Fibroblast of villous mesenchyme (primary cell): ENCODE measurements around the gene SPO11. TPM values are rescaled to one million over a fixed set of nuclear protein-coding genes. Genes with fewer than 3 reads are reported as not detected.

Experiments used
- DNase-seq: peaks from one replicate; pipeline ENCODE4 v3.0.0-alpha.2; 2010; ENCODE audit warnings: low read depth
- H3K4me3 ChIP-seq: 2 replicates; pipeline ENCODE4 v1.5.1; 2011; ENCODE audit warnings: low read depth, mild to moderate bottlenecking, low read length
- total RNA-seq: library from RNA; depleted of rRNA; stranded (reverse); fragments of >200 nt; gene quantifications from 2 replicates; pipeline ENCODE4 v1.2.3, GENCODE V29; 2012
- TF ChIP-seq, protein P1 (sequence below): IDR thresholded peaks from 2 replicates; pipeline ENCODE4 v1.5.1; 2012; ENCODE audit warnings: low read depth, mild to moderate bottlenecking, low read length; ENCODE audit not compliant: insufficient read depth

Gene SPO11
- total RNA-seq, 1 donor, result not detected

DNA sequence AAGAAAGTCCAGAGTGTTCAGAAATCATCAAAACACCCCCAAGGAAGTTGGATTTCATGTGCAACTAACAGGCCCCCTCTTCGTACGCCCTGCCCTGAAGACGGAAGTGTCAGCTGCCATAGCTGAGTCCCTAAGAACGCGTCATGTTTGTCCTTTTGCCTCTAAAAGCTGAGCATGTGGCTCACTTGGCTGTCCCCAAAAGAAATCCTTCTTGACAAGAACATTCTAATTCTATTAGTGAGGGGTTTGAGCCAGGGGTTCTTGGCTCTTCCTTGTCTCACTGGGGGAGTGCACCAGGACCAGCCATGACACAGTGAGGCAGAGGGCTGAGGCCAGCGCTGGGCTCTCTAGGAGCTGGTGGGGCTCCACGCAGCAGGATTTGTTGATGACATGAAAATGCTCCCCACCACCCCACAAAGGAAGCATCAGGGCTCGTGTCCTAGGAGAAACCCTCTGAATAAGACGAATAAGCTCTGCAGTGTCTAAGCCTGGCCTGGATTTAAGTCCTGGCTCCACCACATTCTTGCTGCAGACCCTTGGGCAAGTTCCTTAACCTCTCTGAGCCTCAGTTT lies 20.0 kb upstream of the SPO11 start:
- TF ChIP-seq, protein P1, sequence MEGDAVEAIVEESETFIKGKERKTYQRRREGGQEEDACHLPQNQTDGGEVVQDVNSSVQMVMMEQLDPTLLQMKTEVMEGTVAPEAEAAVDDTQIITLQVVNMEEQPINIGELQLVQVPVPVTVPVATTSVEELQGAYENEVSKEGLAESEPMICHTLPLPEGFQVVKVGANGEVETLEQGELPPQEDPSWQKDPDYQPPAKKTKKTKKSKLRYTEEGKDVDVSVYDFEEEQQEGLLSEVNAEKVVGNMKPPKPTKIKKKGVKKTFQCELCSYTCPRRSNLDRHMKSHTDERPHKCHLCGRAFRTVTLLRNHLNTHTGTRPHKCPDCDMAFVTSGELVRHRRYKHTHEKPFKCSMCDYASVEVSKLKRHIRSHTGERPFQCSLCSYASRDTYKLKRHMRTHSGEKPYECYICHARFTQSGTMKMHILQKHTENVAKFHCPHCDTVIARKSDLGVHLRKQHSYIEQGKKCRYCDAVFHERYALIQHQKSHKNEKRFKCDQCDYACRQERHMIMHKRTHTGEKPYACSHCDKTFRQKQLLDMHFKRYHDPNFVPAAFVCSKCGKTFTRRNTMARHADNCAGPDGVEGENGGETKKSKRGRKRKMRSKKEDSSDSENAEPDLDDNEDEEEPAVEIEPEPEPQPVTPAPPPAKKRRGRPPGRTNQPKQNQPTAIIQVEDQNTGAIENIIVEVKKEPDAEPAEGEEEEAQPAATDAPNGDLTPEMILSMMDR, result no peak
- no peak overlapping the region for H3K4me3 ChIP-seq
- DNase-seq, result no peak

DNA sequence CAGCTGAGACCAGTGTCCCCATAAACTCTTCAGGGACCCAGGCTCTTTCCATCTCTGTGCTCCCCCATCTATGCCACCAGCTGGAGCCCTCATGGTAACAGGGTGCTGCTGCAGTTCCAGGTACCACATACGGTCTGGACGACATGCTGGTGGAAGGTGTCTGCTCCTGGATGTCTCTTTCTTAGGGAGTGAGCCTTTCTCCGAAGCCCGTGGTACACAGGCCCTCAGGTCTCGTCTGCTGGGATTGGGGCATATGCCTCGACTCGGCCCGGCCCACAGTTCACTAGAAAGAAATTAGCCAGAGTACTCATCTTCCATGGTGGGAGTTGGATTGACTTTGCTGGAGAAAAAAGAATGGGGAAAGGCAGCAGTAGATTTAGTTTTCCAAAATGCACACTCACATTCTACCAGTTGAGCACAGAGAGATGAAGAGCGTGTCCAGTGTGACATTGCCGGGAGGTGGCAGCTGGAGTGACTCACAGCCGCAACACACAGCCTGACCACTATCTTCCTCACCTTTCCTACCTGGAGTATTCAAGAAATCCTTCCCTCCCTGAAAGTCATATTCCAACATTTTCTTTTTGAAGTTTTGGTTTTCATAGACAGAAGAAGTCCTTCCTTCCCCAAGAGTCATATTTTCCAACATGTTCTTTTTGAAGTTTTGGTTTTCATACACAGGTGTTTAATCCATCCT lies 18.6 kb upstream of the SPO11 start:
- H3K4me3 ChIP-seq, result no peak overlapping the region
- TF ChIP-seq, protein P1, result no peak
- no peak for DNase-seq

GRCh38 chr20:57312138-57312537 lies 17.5 kb upstream of the SPO11 start:
- DNase-seq, result no peak
- H3K4me3 ChIP-seq, result no peak overlapping the region
- TF ChIP-seq, protein P1, result no peak

DNA sequence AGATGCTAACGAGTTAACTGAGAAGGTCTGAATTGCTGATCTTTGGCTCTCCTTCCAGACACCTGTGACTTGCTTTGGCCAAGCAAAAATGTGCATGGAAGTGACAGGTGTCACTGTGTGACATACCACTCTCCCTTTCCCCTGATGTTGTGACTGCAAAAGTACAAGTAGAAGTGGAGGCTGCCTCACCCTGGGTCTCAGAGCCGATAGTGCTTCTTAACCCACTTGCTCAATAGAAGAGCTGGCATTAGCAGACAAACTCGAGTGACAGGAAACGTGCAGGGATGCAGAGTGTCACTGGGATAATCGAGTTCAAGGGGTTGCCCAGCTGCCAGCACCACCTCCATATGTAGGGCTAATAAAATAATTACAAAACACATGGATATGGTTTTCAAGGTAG lies 16.4 kb upstream of the SPO11 start:
- DNase-seq, result no peak
- H3K4me3 ChIP-seq, result no peak overlapping the region
- TF ChIP-seq, protein P1, result no peak

DNA sequence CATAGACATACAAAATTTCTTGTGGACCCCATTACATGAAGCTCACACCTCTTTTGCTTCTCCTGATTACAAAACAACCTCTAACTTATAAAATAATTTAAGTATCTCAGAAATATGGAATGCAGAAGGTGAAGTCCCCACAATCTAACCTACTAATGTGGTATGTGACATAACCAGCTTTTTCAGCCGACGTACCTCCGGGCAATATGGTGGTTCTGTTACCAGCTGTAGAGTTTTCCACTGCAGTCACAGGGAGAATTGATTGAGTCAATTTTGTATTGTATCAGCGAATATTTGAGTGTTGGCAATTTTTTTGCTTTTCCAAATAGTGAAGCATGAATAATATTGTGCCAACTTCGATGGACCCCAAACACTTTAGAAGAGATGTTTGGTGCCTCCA lies 15.7 kb upstream of the SPO11 start:
- no peak for DNase-seq
- TF ChIP-seq, protein P1, result no peak
- no peak overlapping the region for H3K4me3 ChIP-seq

DNA sequence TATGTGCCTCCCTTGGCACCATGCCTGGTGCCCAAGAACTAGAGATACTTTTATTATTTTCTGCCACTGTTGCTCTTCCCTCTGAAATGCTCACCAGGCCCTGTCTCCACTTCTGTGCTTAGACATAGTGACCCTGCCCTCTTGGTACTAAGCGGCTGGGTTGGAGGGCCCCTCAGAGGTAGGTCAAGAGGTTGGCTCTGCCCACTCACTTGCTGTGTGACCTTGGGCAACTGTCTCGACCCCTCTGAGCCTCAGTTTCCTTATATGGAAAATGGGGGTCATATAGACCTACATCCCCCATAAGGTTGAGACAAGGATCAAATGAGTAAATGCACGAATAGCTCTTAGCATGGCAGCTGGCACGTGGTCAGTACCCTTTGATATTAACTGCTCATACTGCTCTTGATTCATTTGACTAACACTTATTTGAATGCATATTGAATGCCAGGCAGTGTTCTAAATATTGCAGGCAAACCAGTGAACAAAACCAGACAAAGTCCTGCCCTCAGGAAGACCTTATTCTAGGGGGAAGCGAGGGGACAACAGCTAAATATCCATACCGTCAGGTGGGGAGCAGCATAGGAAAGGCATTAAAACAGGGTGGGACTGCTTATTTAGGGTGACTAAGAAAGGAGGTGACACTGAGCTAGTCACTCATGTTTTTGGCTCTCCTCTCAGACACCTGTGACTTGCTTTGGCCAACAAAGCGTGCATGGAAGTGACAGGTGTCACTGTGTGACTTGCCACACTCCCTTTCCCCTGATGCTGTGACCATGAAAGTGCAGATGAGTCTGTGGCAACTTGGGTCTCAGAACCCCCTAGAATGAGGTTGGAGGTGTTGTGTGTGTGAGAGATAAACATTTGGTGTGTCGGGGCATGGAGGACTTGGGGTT lies 14.3 kb upstream of the SPO11 start:
- DNase-seq, result no peak
- TF ChIP-seq, protein P1, result no peak
- no peak overlapping the region for H3K4me3 ChIP-seq
